HG02610 (cell line): ENCODE measurements around the gene SLC2A10.

Experiments
- ATAC-seq: cut with Tn5 transposase; IDR thresholded peaks from one replicate; pipeline ENCODE4 v1.9.1; 2021; ENCODE audit warnings: mild to moderate bottlenecking, moderate library complexity; ENCODE audit not compliant: unreplicated experiment

The SLC2A10 gene

GRCh38 chr20:46724343-46724959 is 15.0 kb downstream of the SLC2A10 start:
- ATAC-seq: no peak

GRCh38 chr20:46725186-46726165 is 16.0 kb downstream of the SLC2A10 start:
- ATAC-seq: no peak

GRCh38 chr20:46731770-46732169 is 22.3 kb downstream of the SLC2A10 start:
- ATAC-seq: no peak

- ATAC-seq: no peak
Measured at GRCh38 chr20:46735436-46735835, 26.0 kb downstream of the SLC2A10 start.

- ATAC-seq: no peak
Measured at GRCh38 chr20:46739431-46740213, 30.2 kb downstream of the SLC2A10 start.

GRCh38 chr20:46740214-46740609 is 30.8 kb downstream of the SLC2A10 start:
- ATAC-seq: no peak

GRCh38 chr20:46741924-46742668 is 32.6 kb downstream of the SLC2A10 start:
- no peak for ATAC-seq

GRCh38 chr20:46742669-46743045 is 33.2 kb downstream of the SLC2A10 start:
- no peak for ATAC-seq

GRCh38 chr20:46743088-46743487 is 33.6 kb downstream of the SLC2A10 start:
- no peak for ATAC-seq

- ATAC-seq: no peak
Measured at GRCh38 chr20:46746956-46747526, 37.6 kb downstream of the SLC2A10 start.

- no peak for ATAC-seq
Measured at GRCh38 chr20:46749147-46749546, 39.7 kb downstream of the SLC2A10 start.

- no peak for ATAC-seq
Measured at GRCh38 chr20:46751856-46752255, 42.4 kb downstream of the SLC2A10 start.

- ATAC-seq: no peak
Measured at GRCh38 chr20:46752728-46753127, 43.3 kb downstream of the SLC2A10 start.

- no peak for ATAC-seq
Measured at GRCh38 chr20:46755483-46756413, 46.3 kb downstream of the SLC2A10 start.

GRCh38 chr20:46756419-46756818 is 47.0 kb downstream of the SLC2A10 start:
- no peak for ATAC-seq

GRCh38 chr20:46757135-46757534 is 47.7 kb downstream of the SLC2A10 start:
- ATAC-seq: no peak

- no peak for ATAC-seq
Measured at GRCh38 chr20:46757754-46758678, 48.6 kb downstream of the SLC2A10 start.
